CD4-positive, alpha-beta T cell treated with Interleukin-6 for 4 hours (primary cell): ENCODE results near the gene ARL13B.
"Not testable (repeated sequence)": the region's sequence is repeated elsewhere in the genome, so short reads cannot be mapped to it uniquely, and the experiment has no call there.

Source experiments
- DNase-seq: peaks from one replicate; pipeline ENCODE4 v3.0.0-alpha.2; 2020; ENCODE audit warnings: mixed read lengths

The ARL13B gene

DNA sequence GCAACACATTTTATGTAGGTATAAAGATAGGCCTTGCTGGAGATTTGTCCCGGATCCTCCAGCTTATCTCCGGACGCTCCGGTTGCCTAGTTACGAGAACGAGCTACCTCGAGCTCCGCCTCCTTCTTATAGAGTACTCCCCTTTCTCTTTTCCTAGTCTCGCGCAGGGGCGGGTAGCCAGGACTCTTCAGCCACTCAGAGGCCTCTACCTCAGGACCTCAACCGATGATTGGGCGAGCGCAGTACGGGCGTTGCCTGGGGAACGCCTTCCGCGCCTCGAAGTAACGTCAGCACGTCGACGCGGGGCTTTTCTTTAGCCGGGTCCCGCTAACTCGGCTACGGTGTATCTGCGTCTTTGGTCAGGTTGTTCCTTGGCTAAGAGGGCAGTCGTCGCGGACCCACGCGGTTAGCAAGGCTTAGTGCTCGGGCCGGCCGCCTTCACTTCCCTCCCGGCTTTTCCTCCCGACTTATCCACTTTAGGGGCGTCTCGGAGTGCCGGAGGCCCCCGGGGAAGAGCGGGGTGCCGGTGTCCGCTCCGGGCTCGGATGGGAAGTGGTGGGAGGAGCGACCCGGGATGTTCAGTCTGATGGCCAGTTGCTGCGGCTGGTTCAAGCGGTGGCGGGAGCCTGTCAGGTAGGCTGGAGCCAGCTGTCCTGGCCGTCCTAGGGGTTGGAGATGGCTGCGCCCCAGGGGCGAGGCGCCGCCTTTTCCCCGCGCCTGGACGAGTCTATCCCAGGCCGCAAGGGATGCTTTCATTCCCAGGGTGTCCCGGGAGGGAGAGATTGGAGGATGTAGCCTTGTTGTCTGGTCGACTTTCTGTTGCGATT, at the start of gene ARL13B:
Gene ARL13B, plus strand, starts transcription at position 306 of the 827 bp plus-strand sequence. Its CDS starts 269 bp downstream, at position 575.
- peak; percentile 93 for DNase-seq

DNA sequence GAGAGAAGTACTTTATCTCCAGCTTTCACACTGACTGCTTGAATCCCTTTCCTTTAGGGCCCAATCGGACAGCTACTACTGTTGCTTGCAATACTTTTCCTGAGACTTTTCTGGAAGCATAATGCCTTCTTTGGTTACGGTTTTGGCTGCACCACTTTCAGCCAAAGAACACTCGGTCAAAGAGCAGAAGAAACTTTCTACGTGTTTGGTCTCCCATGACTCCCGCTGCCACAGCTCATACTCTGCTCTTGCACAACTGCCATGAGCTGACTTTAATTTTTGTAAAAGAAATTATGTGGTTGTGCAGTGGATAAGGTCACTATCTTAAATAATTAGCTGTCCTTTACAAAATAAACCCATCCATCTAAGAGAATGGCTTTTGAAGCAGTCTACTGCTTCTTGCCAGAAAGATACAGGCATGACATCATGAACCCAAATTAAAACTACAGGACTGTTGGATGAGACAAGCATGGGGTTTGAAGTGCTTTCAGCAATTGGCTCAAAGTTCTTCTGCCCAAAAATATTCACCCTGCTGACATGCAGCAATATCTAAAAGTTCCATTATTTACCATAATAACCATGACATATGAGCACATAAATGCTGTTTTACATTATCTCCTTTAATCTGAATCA, 48.2 kb upstream of the ARL13B start:
- no peak for DNase-seq

DNA sequence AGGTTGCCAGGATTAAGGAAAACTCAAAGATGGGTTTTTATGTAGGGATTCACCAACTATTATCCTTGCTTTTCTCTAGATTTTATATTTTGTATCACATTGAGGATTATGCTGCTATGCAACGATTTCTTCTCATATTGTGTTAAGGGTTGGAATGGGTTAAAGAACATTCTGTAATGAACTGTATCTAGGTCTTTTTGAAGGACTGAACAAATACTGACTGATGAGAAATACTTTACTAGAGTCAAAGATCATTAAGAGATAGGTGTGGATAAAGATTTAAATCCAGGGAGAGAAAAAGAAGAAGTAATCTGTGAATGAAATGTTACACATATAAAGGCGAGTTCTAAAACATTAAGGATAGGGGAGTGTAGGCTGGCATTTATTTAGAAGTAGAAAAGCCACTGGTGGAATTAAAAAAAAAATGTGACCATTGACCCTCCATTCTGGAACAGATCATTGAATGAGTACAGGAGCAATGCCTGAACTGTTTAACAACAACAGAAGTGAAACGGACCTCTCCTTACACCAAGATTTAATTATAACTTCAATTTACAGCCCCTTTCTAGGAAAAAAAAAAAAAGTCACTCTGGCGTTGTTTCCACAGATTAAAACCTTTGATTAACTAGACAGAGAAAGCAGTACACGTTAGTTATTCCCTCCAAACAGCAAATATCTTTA, 45.4 kb upstream of the ARL13B start:
- DNase-seq, result no peak

DNA sequence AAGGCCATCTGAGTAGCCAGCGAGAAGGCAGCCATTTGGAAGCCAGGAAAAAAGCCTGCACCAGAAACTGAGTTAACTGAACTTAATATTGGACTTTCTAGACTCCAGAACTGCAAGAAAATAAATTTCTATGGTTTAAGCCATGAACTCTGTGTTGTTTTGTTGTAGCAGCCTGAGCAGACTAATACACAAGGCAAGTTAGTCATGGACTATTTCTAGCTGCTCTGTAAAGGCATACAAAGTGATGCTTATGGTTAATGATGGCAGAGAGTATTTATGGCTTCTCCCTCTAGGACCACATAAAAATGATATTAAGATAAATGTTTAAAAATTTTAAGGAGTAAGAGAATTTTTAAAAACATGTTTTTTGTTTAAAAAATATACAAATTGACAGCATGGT, 43.4 kb upstream of the ARL13B start:
- no peak for DNase-seq

DNA sequence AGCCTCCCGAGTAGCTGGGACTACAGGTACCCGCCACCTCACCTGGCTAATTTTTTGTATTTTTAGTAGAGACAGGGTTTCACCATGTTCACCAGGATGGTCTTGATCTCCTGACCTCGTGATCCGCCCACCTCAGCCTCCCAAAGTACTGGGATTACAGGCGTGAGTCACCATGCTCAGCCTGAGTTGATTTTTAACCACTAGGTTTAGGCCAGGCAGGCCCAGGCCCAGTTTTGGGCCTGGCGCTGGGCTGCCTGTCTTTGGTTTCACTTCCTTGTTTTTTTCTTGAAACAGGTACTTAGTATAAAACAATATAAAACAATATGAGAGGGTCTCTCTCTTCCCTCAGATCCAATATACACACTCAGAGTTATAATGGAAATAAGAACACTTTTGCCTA, 42.5 kb upstream of the ARL13B start:
- DNase-seq, result not testable (repeated sequence)

DNA sequence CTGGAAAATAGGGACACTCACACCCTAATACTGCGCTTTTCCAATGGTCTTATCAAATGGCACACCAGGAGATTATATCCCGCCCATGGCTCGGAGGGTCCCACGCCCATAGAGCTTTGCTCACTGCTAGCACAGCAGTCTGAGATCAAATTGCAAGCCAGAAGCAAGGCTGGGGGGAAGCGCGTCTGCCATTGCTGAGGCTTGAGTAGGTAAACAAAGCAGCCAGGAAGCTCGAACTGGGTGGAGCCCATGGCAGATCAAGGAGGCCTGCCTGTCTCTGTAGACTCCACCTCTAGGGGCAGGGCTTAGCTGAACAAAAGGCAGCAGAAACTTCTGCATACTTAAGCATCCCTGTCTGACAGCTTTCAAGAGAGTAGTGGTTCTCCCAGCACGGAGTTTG, 30.0 kb upstream of the ARL13B start:
- DNase-seq, result not testable (repeated sequence)

DNA sequence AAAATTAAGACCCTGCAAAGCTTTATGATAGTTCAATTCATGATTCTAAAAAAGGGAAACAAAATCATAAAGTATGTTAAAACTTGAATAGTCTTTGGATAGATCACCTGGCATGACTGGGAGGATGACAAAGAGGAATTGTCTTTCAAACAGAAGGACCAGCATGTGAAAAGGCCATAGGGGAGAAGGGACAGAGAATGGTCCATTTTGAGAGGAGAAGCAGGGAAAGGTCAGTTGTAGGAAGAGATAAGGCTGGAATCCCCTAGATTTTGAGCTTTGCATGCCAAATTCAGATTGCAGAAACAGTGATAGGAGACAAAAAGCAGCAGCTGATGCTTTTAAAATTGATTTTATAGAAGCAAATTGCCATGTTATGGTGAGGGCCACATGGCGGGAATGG, 18.9 kb upstream of the ARL13B start:
- DNase-seq, result no peak

DNA sequence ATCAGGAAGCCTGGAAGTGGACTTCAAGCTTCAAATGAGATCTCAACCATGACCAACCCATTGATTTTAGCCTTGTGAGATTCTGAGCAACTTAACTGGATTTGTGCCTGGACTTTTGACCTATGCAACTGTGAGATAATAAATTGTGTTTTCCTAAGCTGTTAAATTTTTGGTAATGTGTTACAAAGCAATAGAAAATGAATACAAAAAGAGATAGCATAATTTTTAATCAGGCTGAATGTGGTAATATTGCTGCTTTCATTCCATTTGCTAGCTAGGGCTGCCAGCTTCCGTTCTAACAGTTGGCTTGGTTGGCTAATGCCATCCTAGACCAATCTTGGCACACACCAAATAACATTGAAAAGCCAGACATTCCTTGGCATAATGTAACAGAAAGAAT, 18.5 kb upstream of the ARL13B start:
- DNase-seq, result no peak

DNA sequence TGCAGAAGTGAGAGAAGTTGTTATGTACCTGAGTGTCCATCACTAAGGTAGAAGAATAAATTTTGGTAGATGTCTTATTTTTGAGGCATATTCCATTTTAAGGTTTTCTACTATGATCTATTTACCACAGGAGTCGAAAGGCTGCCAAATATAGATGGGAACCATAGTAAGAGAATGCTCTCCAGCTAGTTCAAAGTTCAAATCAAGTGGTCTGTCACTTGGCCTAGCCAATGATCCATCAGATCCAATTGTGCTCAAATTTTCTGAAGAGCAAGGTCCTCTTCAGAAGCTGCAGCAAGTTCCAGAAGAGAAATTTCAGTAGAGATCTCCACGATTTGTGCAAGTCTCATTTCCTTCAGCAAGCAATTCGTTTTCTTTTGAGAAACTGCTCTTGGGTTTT, 17.2 kb upstream of the ARL13B start:
- DNase-seq, result no peak

DNA sequence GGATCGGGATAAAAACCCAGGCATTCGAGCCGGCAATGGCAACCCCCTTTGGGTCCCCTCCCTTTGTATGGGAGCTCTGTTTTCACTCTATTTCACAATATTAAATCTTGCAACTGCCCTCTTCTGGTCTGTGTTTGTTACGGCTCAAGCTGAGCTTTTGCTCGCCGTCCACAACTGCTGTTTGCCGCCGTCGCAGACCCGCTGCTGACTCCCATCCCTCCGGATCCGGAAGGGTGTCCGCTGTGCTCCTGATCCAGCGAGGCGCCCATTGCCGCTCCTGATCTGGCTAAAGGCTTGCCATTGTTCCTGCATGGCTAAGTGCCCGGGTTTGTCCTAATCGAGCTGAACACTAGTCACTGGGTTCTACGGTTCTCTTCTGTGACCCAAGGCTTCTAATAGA, 14.8 kb upstream of the ARL13B start:
- not testable (repeated sequence) for DNase-seq

DNA sequence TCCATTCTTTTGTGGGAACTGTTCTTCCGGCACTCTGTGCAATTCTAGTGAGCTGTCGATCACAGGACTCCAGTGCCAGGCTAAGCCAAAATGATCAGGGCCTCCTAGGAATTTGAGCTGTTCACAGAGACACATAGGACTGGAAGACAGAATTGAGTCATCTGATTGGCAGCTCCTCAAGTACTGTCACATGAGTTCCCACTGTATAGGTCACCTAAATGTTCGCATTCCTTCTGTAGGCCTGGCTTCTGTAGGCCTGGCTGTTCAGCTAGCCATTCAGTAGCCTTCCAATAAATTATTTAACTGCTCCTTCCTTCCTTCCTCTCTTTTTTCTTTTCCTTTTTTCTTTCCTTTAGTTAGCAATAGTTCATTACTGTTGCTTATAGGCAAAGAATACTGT, 10.5 kb upstream of the ARL13B start:
- no peak for DNase-seq

DNA sequence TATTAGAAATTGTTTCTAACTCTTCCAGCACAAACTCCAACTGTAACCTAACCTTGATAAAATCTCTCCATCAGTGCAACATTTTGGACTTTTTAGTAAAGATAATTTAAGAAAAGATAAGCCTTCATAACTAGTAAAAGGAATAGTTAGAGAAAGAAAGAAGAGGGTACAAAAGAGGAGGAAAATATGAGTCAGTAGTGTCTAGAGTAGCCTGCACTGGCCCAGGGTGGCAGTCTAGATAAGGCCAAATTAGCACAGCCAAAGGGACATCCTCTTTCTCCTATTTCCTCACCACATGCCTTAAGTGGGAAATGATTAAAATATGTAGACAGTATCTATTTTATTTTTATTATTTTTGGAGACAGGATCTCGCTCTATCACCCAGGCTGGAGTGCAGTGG, 10.0 kb upstream of the ARL13B start:
- DNase-seq, result no peak

DNA sequence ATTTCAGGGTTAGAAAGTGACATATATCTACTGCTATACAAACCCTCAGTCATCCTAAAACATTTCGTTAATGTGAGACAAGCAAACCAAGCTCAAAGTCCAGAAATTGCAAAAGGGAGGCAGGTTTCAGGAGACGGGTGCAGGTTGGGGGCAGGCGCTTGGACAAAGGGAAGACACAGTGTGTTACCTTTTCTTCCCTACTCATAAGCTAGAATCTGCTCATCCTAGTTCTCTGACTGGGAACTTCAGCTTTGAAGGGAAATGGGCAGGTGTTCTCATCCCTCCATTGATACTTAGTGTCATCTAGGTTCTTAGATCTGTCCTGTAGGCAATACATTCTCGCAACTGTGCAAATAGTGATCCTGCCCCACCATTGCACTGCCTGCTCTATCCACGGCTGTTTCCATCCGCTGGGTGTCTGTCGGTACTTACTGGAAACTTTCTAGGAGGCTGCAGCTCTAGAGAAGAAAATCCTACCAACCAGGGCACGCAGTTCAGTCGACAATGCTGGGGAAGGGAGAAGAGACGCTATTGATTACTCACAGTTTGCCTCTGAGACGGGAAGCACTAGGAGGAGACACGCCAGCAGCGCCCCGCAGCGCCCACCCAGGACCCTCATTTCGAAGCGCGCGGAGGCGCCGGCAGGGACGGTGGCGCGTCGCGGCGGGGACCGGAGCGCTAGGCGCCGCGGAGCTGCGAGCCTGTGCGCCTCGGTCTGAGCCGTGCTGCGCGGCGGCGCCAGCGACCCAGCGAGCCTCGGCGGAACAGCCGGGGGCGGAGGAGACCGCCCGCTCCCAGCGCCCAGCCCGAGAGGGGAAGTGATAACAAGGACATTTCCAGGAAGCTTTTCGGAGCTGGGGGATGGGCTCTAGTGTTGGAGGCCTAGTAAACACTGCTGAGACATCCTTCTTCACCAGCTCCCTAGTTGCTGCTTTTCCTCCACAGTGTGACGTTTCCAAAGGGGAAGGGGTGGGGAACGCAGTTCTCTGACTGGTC, 6.5 kb upstream of the ARL13B start, which contains the start of gene PROS1:
Gene PROS1, minus strand, starts transcription at position 766 of the 996 bp plus-strand sequence. Its CDS starts 147 bp downstream, at position 619.
- peak; percentile 54 for DNase-seq

DNA sequence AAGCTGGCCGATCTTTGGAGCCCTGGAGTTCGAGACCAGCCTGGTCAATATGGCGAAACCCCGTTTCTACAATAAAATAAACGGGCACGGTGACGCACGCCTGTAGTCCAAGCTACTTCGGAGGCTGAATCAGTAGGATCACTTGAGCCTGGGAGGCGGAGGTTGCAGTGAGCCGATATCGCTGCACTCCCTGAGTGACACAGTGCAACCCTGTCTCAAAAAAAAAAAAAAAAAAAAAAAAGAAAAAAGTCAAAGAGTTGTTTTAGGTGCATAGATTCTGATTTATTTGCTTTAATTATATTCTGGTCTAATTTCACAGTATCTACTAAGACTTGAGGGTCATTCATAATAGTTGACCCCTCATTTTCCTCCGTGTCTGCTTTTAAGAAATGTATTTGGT, 1.7 kb downstream of the ARL13B start:
- DNase-seq, result no peak

DNA sequence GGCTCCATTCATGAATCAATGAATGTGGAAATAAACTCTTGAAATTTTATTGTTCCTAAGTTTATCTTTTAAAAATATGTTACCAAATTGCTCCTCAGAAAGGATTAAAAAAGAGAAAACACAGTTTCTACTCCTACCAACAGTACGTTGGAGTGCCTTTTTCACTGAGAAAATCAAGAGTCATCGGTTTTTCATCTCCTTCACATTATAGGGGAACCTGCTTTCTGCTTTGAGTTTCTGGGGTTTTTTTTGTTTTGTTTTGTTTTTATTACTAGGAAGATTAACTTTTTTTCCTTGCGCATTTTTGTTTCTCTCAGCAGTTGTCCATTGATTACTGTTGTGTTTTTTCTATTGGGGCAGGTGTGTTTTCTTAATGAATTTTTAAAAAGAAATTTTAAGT, 3.5 kb downstream of the ARL13B start:
- DNase-seq, result no peak

DNA sequence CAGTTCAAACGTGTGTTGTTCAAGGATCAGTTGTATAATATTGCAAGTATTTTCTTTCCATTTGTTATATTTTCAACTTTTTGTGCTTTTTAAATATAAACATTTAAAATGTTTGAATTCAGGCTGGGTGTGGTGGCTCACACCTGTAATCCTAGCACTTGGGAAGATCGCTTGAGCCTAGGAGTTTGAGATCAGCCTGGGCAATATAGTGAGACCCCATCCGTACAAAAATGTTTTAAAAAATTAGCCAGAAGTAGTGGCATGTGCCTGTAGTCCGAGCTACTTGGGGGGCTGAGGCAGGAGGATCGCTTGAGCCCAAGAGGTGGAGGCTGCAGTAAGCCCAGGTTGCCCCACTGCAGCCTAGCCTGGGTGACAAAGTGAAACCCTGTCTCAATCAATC, 4.7 kb downstream of the ARL13B start:
- DNase-seq, result no peak

DNA sequence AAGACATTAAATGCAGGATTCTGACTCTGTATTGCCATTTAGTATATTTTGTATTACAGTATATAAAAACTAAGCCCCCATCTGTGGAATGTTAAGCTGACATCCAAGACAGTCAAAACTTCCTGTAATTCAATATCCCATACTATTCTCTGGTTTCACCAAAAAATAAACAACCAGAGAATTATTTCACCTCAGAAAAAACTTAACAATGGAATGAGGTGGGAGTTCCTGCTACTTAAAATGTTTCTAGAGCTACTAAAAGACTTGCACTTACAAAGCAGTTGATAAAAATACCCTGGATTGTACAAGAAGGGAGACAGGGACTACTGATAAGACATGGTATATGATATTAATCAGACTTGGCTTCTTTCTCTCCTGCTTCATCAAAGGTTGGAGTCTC, 8.3 kb downstream of the ARL13B start:
- DNase-seq, result no peak

DNA sequence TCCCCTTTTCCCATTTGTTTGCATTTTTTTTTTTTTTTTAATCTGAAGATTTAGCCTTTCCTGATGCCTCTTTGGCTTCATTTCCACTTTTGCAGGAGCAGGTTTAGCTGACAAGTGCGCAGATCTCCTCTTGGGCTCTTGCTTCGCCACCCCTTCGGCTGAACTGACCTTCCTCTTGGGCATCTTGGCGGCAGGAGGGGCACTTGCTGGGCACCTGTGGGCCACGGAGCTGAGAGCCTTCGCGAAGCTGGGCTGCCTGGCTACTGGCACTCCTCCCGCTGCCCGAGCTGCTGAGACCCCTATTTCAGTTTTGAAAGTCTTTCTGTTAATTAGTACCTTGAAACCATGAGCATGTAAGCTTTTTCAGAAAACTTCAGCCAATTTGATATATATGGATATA, 8.8 kb downstream of the ARL13B start:
- no peak for DNase-seq

DNA sequence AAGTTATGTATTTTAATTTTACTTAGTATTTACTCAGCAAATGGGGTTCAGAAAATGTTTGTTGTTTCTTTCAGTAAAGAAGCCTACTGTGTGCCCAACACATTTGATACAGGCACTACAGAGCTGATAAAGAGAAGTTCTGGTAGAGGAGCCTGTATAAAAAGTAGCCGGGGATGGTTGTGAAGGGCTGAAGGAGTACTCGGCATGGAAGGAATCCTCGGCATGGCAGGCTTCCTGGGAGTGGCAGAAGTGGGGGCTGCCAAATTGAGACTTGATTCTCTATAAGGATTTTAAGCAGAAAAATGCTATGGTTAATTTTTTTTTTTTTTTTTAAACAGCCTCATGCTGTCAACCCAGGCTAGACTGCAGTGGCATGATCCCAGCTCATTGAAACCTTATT, 9.3 kb downstream of the ARL13B start:
- no peak for DNase-seq

DNA sequence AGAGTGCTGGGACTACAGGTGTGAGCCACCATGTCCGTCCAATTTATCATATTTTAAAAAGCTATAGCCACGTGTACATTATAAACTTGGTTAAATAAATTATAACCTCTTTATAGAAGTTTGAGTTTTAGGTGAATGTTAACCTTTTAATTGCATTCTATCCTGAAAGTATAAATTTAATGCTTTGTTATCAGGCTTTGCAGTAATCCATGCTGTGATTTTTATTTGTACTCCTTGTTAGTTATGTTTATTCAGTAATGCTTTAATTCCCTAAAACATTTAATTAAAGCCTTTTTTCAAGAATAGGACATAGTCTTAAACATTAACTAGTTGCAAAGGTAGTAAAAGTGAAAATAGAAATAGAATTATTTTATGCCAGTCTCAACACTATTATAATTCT, 11.7 kb downstream of the ARL13B start:
- no peak for DNase-seq

DNA sequence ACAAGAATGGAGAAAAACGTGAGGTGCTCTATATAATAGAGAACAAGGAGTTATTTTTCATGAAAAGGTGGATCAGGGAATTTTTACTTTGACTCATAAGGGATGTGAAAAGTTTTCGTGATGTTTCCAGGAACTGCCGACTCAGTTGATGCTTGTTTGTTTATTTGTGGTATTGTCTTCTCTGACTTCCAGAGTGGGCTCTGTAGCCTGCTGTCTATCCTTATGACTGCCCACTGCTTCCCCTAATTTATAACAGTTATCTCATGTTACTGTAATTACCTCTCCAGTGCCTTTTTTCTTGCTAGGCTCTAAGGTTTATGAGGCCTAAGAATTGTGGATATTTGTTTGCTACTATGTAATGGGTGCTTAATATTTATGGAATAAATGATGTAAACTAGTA, 12.3 kb downstream of the ARL13B start:
- DNase-seq, result no peak

DNA sequence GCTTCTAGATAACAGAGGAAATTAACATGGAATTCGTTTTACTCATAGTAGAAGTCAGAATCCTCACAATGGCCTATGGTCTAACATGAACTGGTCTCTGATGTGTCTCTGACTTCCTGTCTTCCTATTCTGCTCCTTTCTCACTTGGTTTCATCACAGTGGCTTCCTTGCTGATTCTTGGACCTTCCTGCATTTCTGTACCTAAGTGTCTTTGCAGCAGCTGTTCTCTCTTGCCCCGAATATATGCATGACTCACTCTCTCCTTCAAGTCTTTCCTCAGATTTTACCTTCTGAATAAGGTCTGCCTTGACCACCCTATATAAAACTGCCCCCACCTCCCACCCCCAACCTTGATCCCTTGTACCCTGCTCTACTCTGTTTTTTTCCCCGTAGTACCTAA, 14.1 kb downstream of the ARL13B start:
- DNase-seq, result no peak

DNA sequence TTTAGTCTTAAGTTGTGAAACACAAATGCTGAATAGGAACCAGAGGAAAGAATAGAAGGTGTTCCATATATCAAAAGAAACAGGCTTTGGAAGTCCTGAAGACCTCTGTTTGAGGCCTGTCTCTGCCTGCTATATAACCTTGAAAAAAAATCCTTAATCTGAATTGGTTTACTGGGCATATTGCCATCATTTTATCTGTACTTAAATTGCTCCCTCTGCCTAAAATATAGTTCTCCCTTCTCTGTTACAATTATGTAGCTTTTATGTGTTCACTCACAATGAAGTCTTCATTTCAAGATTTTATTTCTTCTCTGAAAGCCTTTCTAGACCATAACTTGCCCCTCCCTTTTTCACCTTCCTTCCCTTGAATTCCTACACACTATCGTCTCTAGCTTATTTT, 21.2 kb downstream of the ARL13B start:
- DNase-seq, result no peak
